ENCODE measurements around the gene MXD3. TPM values are rescaled to one million over a fixed set of nuclear protein-coding genes. Genes with fewer than 3 reads are reported as not detected.
"Not testable (repeated sequence)": the region's sequence is repeated elsewhere in the genome, so short reads cannot be mapped to it uniquely, and the experiment has no call there.

Gene MXD3
- total RNA-seq, 2 experiments from 2014 or later, result 60.2 to 117 TPM

DNA sequence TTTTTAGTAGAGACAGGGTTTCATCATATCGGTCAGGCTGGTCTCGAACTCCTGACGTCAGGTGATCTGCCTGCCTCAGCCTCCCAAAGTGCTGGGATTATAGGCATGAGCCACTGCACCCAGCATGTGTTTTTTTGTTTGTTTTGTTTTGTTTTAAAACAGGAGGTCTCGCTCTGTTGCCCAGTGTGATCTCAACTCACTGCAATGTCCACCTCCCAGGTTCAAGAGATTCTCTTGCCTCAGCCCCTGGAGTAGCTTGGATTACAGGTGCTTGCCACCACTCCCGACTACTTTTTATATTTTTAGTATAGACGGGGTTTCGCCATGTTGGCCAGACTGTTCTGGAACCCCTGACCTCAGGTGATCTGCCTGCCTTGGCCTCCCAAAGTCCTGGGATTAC lies 53.0 kb downstream of the MXD3 start:
- H3K36me3 Mint-ChIP-seq, result peaks cover 49% of the 10 kb centered on the region
- DNase-seq; CTCF ChIA-PET; H3K4me3 Mint-ChIP-seq; H3K9me3 Mint-ChIP-seq (ENCODE audit: low read depth); H3K27me3 Mint-ChIP-seq; ATAC-seq; H3K27ac Mint-ChIP-seq: not testable (repeated sequence)
- peaks cover 23% of the 10 kb centered on the region for H3K4me1 Mint-ChIP-seq

Other genes starting within 250 kb of the MXD3 start
- gene FGFR4, start 225.0 kb downstream of the MXD3 start, total RNA-seq, result 1 to 10 TPM in 1 of 2 experiments, under 1 TPM in 1; 0.29 to 1.1 TPM
- 100 to 1,000 TPM in 1 of 2 experiments, 10 to 100 TPM in 1; 94.6 to 114 TPM for gene NSD1, start 178.1 kb downstream of the MXD3 start, total RNA-seq
- 10 to 100 TPM; 40.5 to 50.8 TPM for gene RAB24, start 8.2 kb downstream of the MXD3 start, total RNA-seq
- gene PRELID1, start 8.1 kb downstream of the MXD3 start, total RNA-seq, result 100 to 1,000 TPM; 173 to 228 TPM
- 100 to 1,000 TPM; 133 to 140 TPM for gene LMAN2, start 39.8 kb upstream of the MXD3 start, total RNA-seq
- gene RGS14, start 46.0 kb upstream of the MXD3 start, total RNA-seq, result 10 to 100 TPM; 52.3 to 93.0 TPM
- gene SLC34A1, start 72.5 kb upstream of the MXD3 start, total RNA-seq, result under 1 TPM; 0.19 to 0.85 TPM
- gene PFN3, start 88.8 kb upstream of the MXD3 start, total RNA-seq, result not detected
- gene F12, start 97.7 kb upstream of the MXD3 start, total RNA-seq, result 1 to 10 TPM; 1.3 to 2.2 TPM
- 100 to 1,000 TPM; 112 to 159 TPM for gene GRK6, start 114.8 kb upstream of the MXD3 start, total RNA-seq
- gene PRR7, start 134.9 kb upstream of the MXD3 start, total RNA-seq, result 1 to 10 TPM; 3.1 to 5.3 TPM
- gene DBN1, start 161.7 kb upstream of the MXD3 start, total RNA-seq, result 100 to 1,000 TPM in 1 of 2 experiments, 10 to 100 TPM in 1; 81.5 to 128 TPM
- 10 to 100 TPM; 72.9 to 81.2 TPM for gene PDLIM7, start 185.7 kb upstream of the MXD3 start, total RNA-seq
- gene DOK3, start 197.9 kb upstream of the MXD3 start, total RNA-seq, result 1 to 10 TPM; 3.3 to 5.7 TPM
- 100 to 1,000 TPM; 126 to 130 TPM for gene DDX41, start 205.1 kb upstream of the MXD3 start, total RNA-seq
- 100 to 1,000 TPM in 1 of 2 experiments, 10 to 100 TPM in 1; 77.5 to 116 TPM for gene FAM193B, start 242.7 kb upstream of the MXD3 start, total RNA-seq

All from activated CD8-positive, alpha-beta memory T cell treated with anti-CD3 and anti-CD28 coated beads, Interleukin-2, amount 10 ng/mL, durations not matched to agents 7 days and 5 days (primary cell).